H1 (cell line): ENCODE results near the gene CCL4. TPM values are rescaled to one million over a fixed set of nuclear protein-coding genes. Genes with fewer than 3 reads are reported as not detected.

Source experiments
- CTCF ChIA-PET: fragments of 300-600 bp; sonication (Branson Sonifier 250); formaldehyde crosslinking; loops from one replicate; lab custom pipeline; 2021; ENCODE audit not compliant: partially characterized antibody; lab: Charles Lee
- POLR2A ChIA-PET: fragments of 300-600 bp; sonication (Branson Sonifier 250); formaldehyde crosslinking; loops from one replicate; lab custom pipeline; 2021; ENCODE audit warnings: inconsistent platforms; ENCODE audit not compliant: partially characterized antibody; lab: Charles Lee
- DNase-seq, 2 experiments: peaks; one replicate each; pipeline versions ENCODE4 v3.0.0 to v3.0.0-alpha.2; 2010 to 2022; ENCODE audit warnings: low spot score in 2 of 2, low read depth in 1 of 2, mixed read lengths in 1 of 2
- FAIRE-seq: peaks from 2 replicates; lab custom pipeline; 2011; peaks lifted over from hg19 to GRCh38; lab: Jason Lieb, UNC
- H2AFZ ChIP-seq: 2 replicates; pipeline ENCODE4 v1.8.1; 2012; ENCODE audit warnings: low read length, inconsistent platforms
- H2AK5ac ChIP-seq: 2 replicates; pipeline ENCODE4 v1.6.1; 2013; ENCODE audit warnings: low read depth, low read length
- H2BK120ac ChIP-seq: replicated peaks from 2 replicates; pipeline ENCODE3; 2013; ENCODE audit warnings: low read depth, low read length, inconsistent platforms
- H2BK12ac ChIP-seq: 2 replicates; pipeline ENCODE4 v1.6.1; 2013; ENCODE audit warnings: low read depth, low read length
- H2BK15ac ChIP-seq: 2 replicates; pipeline ENCODE4 v1.6.1; 2013; ENCODE audit warnings: low read length
- H2BK20ac ChIP-seq: 2 replicates; pipeline ENCODE4 v1.6.1; 2013; ENCODE audit warnings: low read length
- H2BK5ac ChIP-seq: 2 replicates; pipeline ENCODE4 v1.6.1; 2013; ENCODE audit warnings: low read depth, low read length
- H3K14ac ChIP-seq: 2 replicates; pipeline ENCODE4 v1.6.1; 2013; ENCODE audit warnings: inconsistent platforms; ENCODE audit not compliant: insufficient read length
- H3K18ac ChIP-seq: 2 replicates; pipeline ENCODE4 v1.6.1; 2013; ENCODE audit warnings: low read length; ENCODE audit errors: extremely low read depth
- H3K23ac ChIP-seq: 2 replicates; pipeline ENCODE4 v1.6.1; 2013; ENCODE audit warnings: inconsistent platforms; ENCODE audit not compliant: insufficient read length
- H3K23me2 ChIP-seq: 2 replicates; pipeline ENCODE4 v1.6.1; 2013; ENCODE audit warnings: low read depth, low read length
- H3K27ac ChIP-seq: 2 replicates; pipeline ENCODE4 v1.6.1; 2011; ENCODE audit warnings: low read depth, low read length, inconsistent platforms
- H3K27me3 ChIP-seq, 4 experiments: replicated peaks in 1 of 4; 1 replicate in 1 of 4; 2 replicates in 3 of 4; pipeline versions ENCODE4 v1.6.1 to v1.8.1; 2011 to 2013; ENCODE audit warnings: low read length in 3 of 4, mild to moderate bottlenecking in 3 of 4, inconsistent platforms in 2 of 4, mixed read lengths in 2 of 4, moderate library complexity in 1 of 4; ENCODE audit not compliant: control insufficient read depth in 3 of 4, insufficient read depth in 3 of 4; ENCODE audit errors: extremely low read depth in 1 of 4
- H3K36me3 ChIP-seq, 4 experiments: 2 replicates each; pipeline versions ENCODE4 v1.6.1 to v1.8.1; 2011 to 2013; ENCODE audit warnings: mild to moderate bottlenecking in 4 of 4, low read length in 3 of 4, moderate library complexity in 2 of 4, control low read depth in 1 of 4, inconsistent platforms in 1 of 4; ENCODE audit not compliant: insufficient read depth in 4 of 4, control insufficient read depth in 2 of 4
- H3K4ac ChIP-seq: replicated peaks from 2 replicates; pipeline ENCODE3; 2013; ENCODE audit warnings: low read length, low read depth, mixed read lengths, inconsistent platforms; ENCODE audit not compliant: insufficient read length
- H3K4me1 ChIP-seq, 4 experiments: replicated peaks in 1 of 4; 1 replicate in 1 of 4; 2 replicates in 3 of 4; pipeline versions ENCODE4 v1.6.1 to v1.8.1; 2011 to 2013; ENCODE audit warnings: low read length in 3 of 4, inconsistent platforms in 2 of 4, mixed read lengths in 1 of 4; ENCODE audit not compliant: insufficient read depth in 4 of 4, control insufficient read depth in 3 of 4
- H3K4me2 ChIP-seq, 2 experiments: 2 replicates each; pipeline versions ENCODE4 v1.6.1 to v1.8.1; 2011 to 2013; ENCODE audit warnings: low read depth in 2 of 2, low read length in 2 of 2, control low read depth in 1 of 2, inconsistent platforms in 1 of 2, mild to moderate bottlenecking in 1 of 2; ENCODE audit not compliant: insufficient read depth in 1 of 2
- H3K4me3 ChIP-seq, 4 experiments: fragments of 200-600, 300-600 bp in 1 of 4; sonication (generic), shearing (Covaris generic), sonication (Bioruptor Twin) in 1 of 4; 2 replicates each; pipeline versions ENCODE4 v1.5.1 to v1.8.1; 2011 to 2016; ENCODE audit warnings: low read length in 4 of 4, low read depth in 3 of 4, control low read depth in 2 of 4, inconsistent platforms in 2 of 4, mild to moderate bottlenecking in 2 of 4, mixed read lengths in 1 of 4, moderate library complexity in 1 of 4; ENCODE audit not compliant: insufficient read depth in 2 of 4; ENCODE audit errors: extremely low read depth in 1 of 4
- H3K56ac ChIP-seq: replicated peaks from 2 replicates; pipeline ENCODE3; 2013; ENCODE audit warnings: low read depth, mild to moderate bottlenecking, mixed read lengths, low read length, inconsistent platforms; ENCODE audit not compliant: insufficient read length
- H3K79me1 ChIP-seq: 2 replicates; pipeline ENCODE4 v1.6.1; 2013; ENCODE audit warnings: low read depth, low read length, control low read depth
- H3K79me2 ChIP-seq, 2 experiments: 2 replicates each; pipeline versions ENCODE4 v1.6.1 to v1.8.1; 2012 to 2013; ENCODE audit warnings: low read length in 2 of 2, mild to moderate bottlenecking in 2 of 2, inconsistent platforms in 1 of 2; ENCODE audit not compliant: insufficient read depth in 2 of 2, control insufficient read depth in 1 of 2
- H3K9ac ChIP-seq, 4 experiments: replicated peaks in 1 of 4; 1 replicate in 1 of 4; 2 replicates in 3 of 4; pipeline versions ENCODE4 v1.6.1 to v1.8.1; 2011 to 2013; ENCODE audit warnings: low read depth in 3 of 4, low read length in 3 of 4, control low read depth in 2 of 4, mild to moderate bottlenecking in 2 of 4, moderate library complexity in 2 of 4, inconsistent platforms in 1 of 4; ENCODE audit errors: extremely low read depth in 1 of 4
- H3K9me3 ChIP-seq, 2 experiments: 2 replicates each; pipeline versions ENCODE4 v1.6.1 to v1.8.1; 2012 to 2013; ENCODE audit warnings: mild to moderate bottlenecking in 2 of 2, moderate library complexity in 2 of 2, control low read depth in 1 of 2, inconsistent platforms in 1 of 2, low read depth in 1 of 2, low read length in 1 of 2, mixed read lengths in 1 of 2; ENCODE audit not compliant: insufficient read depth in 2 of 2
- H4K20me1 ChIP-seq, 2 experiments: replicated peaks in 1 of 2; 2 replicates each; pipeline versions ENCODE3 to v1.8.1; 2011 to 2013; ENCODE audit warnings: inconsistent platforms in 2 of 2, low read length in 2 of 2, mild to moderate bottlenecking in 1 of 2; ENCODE audit not compliant: insufficient read depth in 2 of 2, control insufficient read depth in 1 of 2
- H4K5ac ChIP-seq: 2 replicates; pipeline ENCODE4 v1.6.1; 2013; ENCODE audit warnings: low read length, low read depth, mixed read lengths, inconsistent platforms; ENCODE audit not compliant: insufficient read length
- H4K8ac ChIP-seq: 2 replicates; pipeline ENCODE4 v1.8.0; 2013; ENCODE audit warnings: mild to moderate bottlenecking, moderate library complexity, low read length, inconsistent platforms; ENCODE audit not compliant: insufficient read depth; ENCODE audit errors: extremely low read depth
- H4K91ac ChIP-seq: replicated peaks from 2 replicates; pipeline ENCODE3; 2013; ENCODE audit warnings: low read length, mixed read lengths, inconsistent platforms; ENCODE audit not compliant: insufficient read length
- BRCA1 ChIP-seq: IDR thresholded peaks from 2 replicates; pipeline ENCODE4 v1.6.1; 2012; ENCODE audit warnings: low read depth, low read length, improper control_type of control experiment
- CBX5 ChIP-seq: fragments of 300-800, 300-1000 bp; sonication (generic); IDR thresholded peaks from 2 replicates; pipeline ENCODE4 v1.7.1; 2016; ENCODE audit warnings: antibody characterized with exemption, low read length, low read depth
- MAFK ChIP-seq: IDR thresholded peaks from 2 replicates; pipeline ENCODE4 v1.6.1; 2012; ENCODE audit warnings: low read depth, mild to moderate bottlenecking, improper control_type of control experiment, low read length
- WGBS, 2 experiments: shearing (Covaris generic) in 1 of 2; methylation state at CpG; one replicate each; pipeline versions ENCODE4 v1.1.6 to v1.1.7; 2013 to 2015; ENCODE audit warnings: low lambda C conversion rate in 2 of 2, mixed read lengths in 2 of 2, inconsistent platforms in 1 of 2, low coverage in 1 of 2, missing lambda C conversion rate in 1 of 2; ENCODE audit not compliant: insufficient replicate concordance in 2 of 2, insufficient coverage in 1 of 2, insufficient read length in 1 of 2; ENCODE audit errors: extremely low coverage in 1 of 2, missing lambda C conversion rate in 1 of 2; 5-methylcytosine and 5-hydroxymethylcytosine counted together
- polyA plus RNA-seq, 7 experiments: library from polyadenylated mRNA; depleted of rRNA in 3 of 7; stranded (reverse) in 5 of 7; unstranded in 2 of 7; fragments of >200 nt in 5 of 7; fragments of 200-250 nt in 2 of 7; gene quantifications; 1 replicate in 5 of 7; 2 replicates in 1 of 7; 4 replicates in 1 of 7; pipeline versions ENCODE4 v1.2.1 to v1.2.3, GENCODE V29; 2011 to 2013; ENCODE audit warnings: missing spikeins in 2 of 7, mixed read lengths in 2 of 7
- total RNA-seq: library from RNA; stranded (reverse); fragmentation: NEBNext Ultra II Directional; extraction: Animal tissue kit (Norgen Biotek cat#: 25700); gene quantifications from 2 replicates; pipeline ENCODE4 v1.2.1, GENCODE V29; 2021

CCL4 gene
- total and polyA plus RNA-seq, 2 of the 8 experiments (the other 6 are each of a cell fraction or from before 2014, with no cell fraction given), result not detected

- CTCF ChIA-PET, result interaction anchor here (1.9 to 3.6 kb wide), 2 partner anchors 15 to 31 kb away, joined by 6 to 11 read pairs; no protein-coding TSS in a partner anchor
- Histone ChIP-seq H2AK5ac (no peak overlapping the region), H3K18ac (no peak overlapping the region), H3K4me1 (no peaks in the 10 kb centered on the region; a peak in 1 of 7 replicates), H2BK5ac (no peak overlapping the region), H2BK12ac (no peak overlapping the region), H3K14ac (no peak overlapping the region), H4K20me1 (peaks cover 0 to 1% of the 10 kb centered on the region in 2 experiments), H3K4me3 (no peak overlapping the region), H3K27me3 (no peaks in the 10 kb centered on the region), H4K8ac (no peak overlapping the region), H4K5ac (no peak overlapping the region), H3K27ac (no peak overlapping the region), H3K23ac (no peak overlapping the region), H3K9ac (no peak overlapping the region), H2BK20ac (no peak overlapping the region), H3K4ac (no peak overlapping the region), H3K4me2 (no peak overlapping the region), H3K79me2 (no peaks in the 10 kb centered on the region), H3K36me3 (no peaks in the 10 kb centered on the region), H2AFZ (no peak overlapping the region), H3K79me1 (no peaks in the 10 kb centered on the region), H3K9me3 (0 out of 4 replicates have a peak, but pooled peaks cover 0 to 3% of the 10 kb centered on the region in 2 experiments), H2BK15ac (no peak overlapping the region), H3K56ac (no peak overlapping the region), H2BK120ac (no peak overlapping the region), H4K91ac (no peak overlapping the region), H3K23me2 (no peaks in the 10 kb centered on the region)
- WGBS, 2 experiments, result 54% methylated on average over 4 of the region's 5 CpGs; no CpG with 5 or more reads in 1 of the 2 experiments
- TF ChIP-seq BRCA1, result no peak
- TF ChIP-seq MAFK, result no peak
- no peak for TF ChIP-seq CBX5
- DNase-seq, result no peak
- no peak for FAIRE-seq
- POLR2A ChIA-PET, result no interaction called here
Measured at GRCh38 chr17:36117505-36118382, 14.1 kb downstream of the CCL4 start.
